Measurements from ENCODE around the gene ZNF74. TPM values are rescaled to one million over a fixed set of nuclear protein-coding genes. Genes with fewer than 3 reads are reported as not detected.

Gene ZNF74
- polyA plus RNA-seq, 1 donor from 2014 or later = 75.6 TPM

GRCh38 chr22:20433191-20433590, 39.2 kb downstream of the ZNF74 start:
- Histone ChIP-seq H3K9ac (ENCODE audit: low read length) (no peak overlapping the region), H3K79me2 (replicated peaks; ENCODE audit: insufficient read depth, low read length) (no peaks in the 10 kb centered on the region), H3K9me2 (ENCODE audit: insufficient read depth, low read length) (no peaks in the 10 kb centered on the region), H3K27me3 (ENCODE audit: insufficient read depth, low read depth, low read length) (peaks cover 83% of the 10 kb centered on the region), H4K20me1 (ENCODE audit: insufficient read depth) (peaks cover 1% of the 10 kb centered on the region), H3K9me3 (ENCODE audit: low read length) (no peaks in the 10 kb centered on the region), H3K4me3 (ENCODE audit: low read length) (no peak overlapping the region), H3K4me2 (ENCODE audit: low read length) (no peak overlapping the region), H3K36me3 (ENCODE audit: insufficient read depth, low read length) (no peaks in the 10 kb centered on the region), H3F3A (ENCODE audit: insufficient read depth, low read length, poor library complexity, severe bottlenecking) (no peaks in the 10 kb centered on the region), H3K27ac (ENCODE audit: low read length) (no peak overlapping the region), H2AFZ (ENCODE audit: low read depth, low read length) (no peak overlapping the region)
- TF ChIP-seq CTCF (IDR thresholded peaks at IDR 0.05; ENCODE audit: poor library complexity, severe bottlenecking) = no peak
- TF ChIP-seq TAF1 (IDR thresholded peaks at IDR 0.05; ENCODE audit: low read depth) = no peak
- TF ChIP-seq RAD21 (conservative IDR thresholded peaks at IDR 0.05) = no peak
- no peak for TF ChIP-seq MXI1 (conservative IDR thresholded peaks at IDR 0.05; ENCODE audit: poor library complexity, severe bottlenecking)
- TF ChIP-seq SMC3 (conservative IDR thresholded peaks at IDR 0.05; ENCODE audit: poor library complexity) = no peak
- no peak for TF ChIP-seq POLR2AphosphoS5 (IDR thresholded peaks at IDR 0.05)
- no peak for TF ChIP-seq EZH2 (IDR thresholded peaks at IDR 0.05; ENCODE audit: borderline replicate concordance, insufficient read depth, low read length, poor library complexity, severe bottlenecking)
- TF ChIP-seq EP300 (conservative IDR thresholded peaks at IDR 0.05; ENCODE audit: poor library complexity, severe bottlenecking) = no peak

GRCh38 chr22:20433686-20434241, 39.8 kb downstream of the ZNF74 start:
- peaks cover 85% of the 10 kb centered on the region for H3K27me3 ChIP-seq (ENCODE audit: insufficient read depth, low read depth, low read length)
- no peaks in the 10 kb centered on the region for H3K36me3 ChIP-seq (ENCODE audit: insufficient read depth, low read length)
- TF ChIP-seq MXI1 (conservative IDR thresholded peaks at IDR 0.05; ENCODE audit: poor library complexity, severe bottlenecking) (no peak), EZH2 (IDR thresholded peaks at IDR 0.05; ENCODE audit: borderline replicate concordance, insufficient read depth, low read length, poor library complexity, severe bottlenecking) (no peak), RAD21 (conservative IDR thresholded peaks at IDR 0.05) (no peak), SMC3 (conservative IDR thresholded peaks at IDR 0.05; ENCODE audit: poor library complexity) (no peak), CTCF (IDR thresholded peaks at IDR 0.05; ENCODE audit: poor library complexity, severe bottlenecking) (no peak), REST (IDR thresholded peaks at IDR 0.05; ENCODE audit: borderline replicate concordance) (no peak), POLR2AphosphoS5 (IDR thresholded peaks at IDR 0.05) (no peak), TAF1 (IDR thresholded peaks at IDR 0.05; ENCODE audit: low read depth) (no peak), EP300 (conservative IDR thresholded peaks at IDR 0.05; ENCODE audit: poor library complexity, severe bottlenecking) (no peak)
- no peak overlapping the region for H3K9ac ChIP-seq (ENCODE audit: low read length)
- H3K4me2 ChIP-seq (ENCODE audit: low read length) = no peak overlapping the region
- no peak overlapping the region for H2AFZ ChIP-seq (ENCODE audit: low read depth, low read length)
- H3K27ac ChIP-seq (ENCODE audit: low read length) = no peak overlapping the region
- H3K4me3 ChIP-seq (ENCODE audit: low read length) = no peak overlapping the region
- peaks cover 5% of the 10 kb centered on the region for H4K20me1 ChIP-seq (ENCODE audit: insufficient read depth)
- no peaks in the 10 kb centered on the region for H3K79me2 ChIP-seq (replicated peaks; ENCODE audit: insufficient read depth, low read length)
- H3K9me2 ChIP-seq (ENCODE audit: insufficient read depth, low read length) = no peaks in the 10 kb centered on the region
- H3K9me3 ChIP-seq (ENCODE audit: low read length) = no peaks in the 10 kb centered on the region
- H3F3A ChIP-seq (ENCODE audit: insufficient read depth, low read length, poor library complexity, severe bottlenecking) = no peaks in the 10 kb centered on the region

All from neural cell (in vitro differentiated cells).